SJCRH30 (cell line): ENCODE data around the gene CAMSAP3. TPM values are rescaled to one million over a fixed set of nuclear protein-coding genes. Genes with fewer than 3 reads are reported as not detected.

ENCODE experiments used
- DNase-seq, 2 experiments: peaks; one replicate each; pipeline ENCODE4 v3.0.0-alpha.2; 2015 to 2020
- H3K27ac ChIP-seq: fragments of 250-450 bp; sonication (Bioruptor Pico); 2 replicates; pipeline ENCODE4 v1.5.1; 2020; ENCODE audit warnings: mild to moderate bottlenecking, moderate library complexity
- H3K27me3 ChIP-seq: fragments of 250-450 bp; sonication (Bioruptor Pico); 2 replicates; pipeline ENCODE4 v1.5.1; 2020; ENCODE audit warnings: mild to moderate bottlenecking, moderate library complexity
- H3K36me3 ChIP-seq: fragments of 250-450 bp; sonication (Bioruptor Pico); 2 replicates; pipeline ENCODE4 v1.5.1; 2020; ENCODE audit warnings: mild to moderate bottlenecking, moderate library complexity
- H3K4me1 ChIP-seq: fragments of 250-450 bp; sonication (Bioruptor Pico); 2 replicates; pipeline ENCODE4 v1.5.1; 2020; ENCODE audit warnings: mild to moderate bottlenecking, moderate library complexity
- H3K4me3 ChIP-seq: fragments of 250-450 bp; sonication (Bioruptor Pico); 2 replicates; pipeline ENCODE4 v1.5.1; 2020; ENCODE audit warnings: mild to moderate bottlenecking, moderate library complexity
- H3K9me3 ChIP-seq: fragments of 250-450 bp; sonication (Bioruptor Pico); replicated peaks from 2 replicates; pipeline ENCODE4 v1.5.1; 2020; ENCODE audit warnings: mild to moderate bottlenecking, moderate library complexity
- total RNA-seq: library from RNA; depleted of rRNA; stranded (reverse); fragments of >200 nt; shearing (Covaris generic); gene quantifications from 2 replicates; pipeline ENCODE4 v1.2.3, GENCODE V29; 2014

Gene CAMSAP3
- total RNA-seq, 1 experiment from 2014 or later: 0.04 TPM

DNA sequence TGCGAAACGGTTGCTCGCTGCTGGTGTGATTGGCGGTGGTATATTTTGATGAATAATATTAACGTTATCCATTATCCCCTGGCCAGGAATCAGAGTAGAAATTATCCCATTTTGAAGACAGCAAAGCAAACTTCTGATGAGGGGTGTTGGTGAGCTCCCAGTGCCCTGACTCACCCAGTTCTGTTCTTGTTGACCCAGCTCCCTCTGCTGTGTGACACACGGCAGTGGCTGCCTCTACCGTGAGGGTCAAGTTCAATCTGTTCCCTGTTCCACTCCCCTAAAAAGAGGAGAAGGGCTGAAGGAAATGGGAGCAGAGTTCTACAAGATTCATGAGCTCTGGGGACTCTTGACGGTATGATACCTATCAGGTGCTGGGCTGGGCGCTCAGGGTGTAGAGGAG lies 2.0 kb downstream of the CAMSAP3 start:
- DNase-seq: no peak
- Histone ChIP-seq H3K27ac (no peak overlapping the region), H3K4me1 (no peaks in the 10 kb centered on the region), H3K36me3 (no peaks in the 10 kb centered on the region), H3K27me3 (0 out of 2 replicates have a peak, but pooled peaks cover 5% of the 10 kb centered on the region), H3K4me3 (no peak overlapping the region), H3K9me3 (no peaks in the 10 kb centered on the region)

DNA sequence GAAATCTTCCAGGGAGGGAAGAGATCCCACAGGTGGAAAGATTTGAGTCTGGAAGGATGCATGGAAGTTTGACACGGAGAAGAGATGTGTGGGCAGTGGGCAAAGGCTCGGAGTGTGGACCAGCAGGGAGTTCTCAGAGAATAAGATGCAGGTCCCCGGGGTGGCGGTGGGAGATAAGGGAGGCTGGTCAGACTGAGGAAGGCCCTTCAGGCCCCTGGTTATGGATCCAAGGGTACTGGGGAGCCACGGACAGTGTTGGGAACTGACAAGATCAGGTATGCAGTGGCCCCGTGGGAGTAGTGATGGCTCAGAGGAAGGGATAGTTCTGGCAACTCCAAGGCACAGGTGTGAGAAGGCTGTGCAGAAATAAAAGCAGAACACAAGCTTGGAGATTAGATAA lies 2.5 kb downstream of the CAMSAP3 start:
- no peak overlapping the region for H3K4me3 ChIP-seq
- no peaks in the 10 kb centered on the region for H3K36me3 ChIP-seq
- DNase-seq: no peak
- H3K9me3 ChIP-seq: no peaks in the 10 kb centered on the region
- H3K4me1 ChIP-seq: no peaks in the 10 kb centered on the region
- 0 out of 2 replicates have a peak, but pooled peaks cover 5% of the 10 kb centered on the region for H3K27me3 ChIP-seq
- H3K27ac ChIP-seq: no peak overlapping the region

DNA sequence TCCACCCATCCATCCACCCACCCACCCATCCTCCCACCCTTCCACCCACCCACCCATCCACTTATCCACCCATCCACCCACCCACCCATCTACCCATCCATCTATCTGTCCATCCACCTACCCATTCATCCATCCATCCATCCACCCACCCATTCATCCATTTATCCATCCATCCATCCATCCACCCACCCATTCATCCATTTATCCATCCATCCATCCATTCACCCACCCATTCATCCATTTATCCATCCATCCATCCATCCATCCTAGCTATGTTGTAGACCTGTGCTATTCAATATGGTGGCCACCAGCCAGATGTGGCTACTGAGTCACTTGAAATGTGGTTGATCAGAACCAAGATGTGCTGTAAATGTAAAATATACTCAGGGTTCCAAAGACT lies 5.1 kb downstream of the CAMSAP3 start:
- no peak for DNase-seq

DNA sequence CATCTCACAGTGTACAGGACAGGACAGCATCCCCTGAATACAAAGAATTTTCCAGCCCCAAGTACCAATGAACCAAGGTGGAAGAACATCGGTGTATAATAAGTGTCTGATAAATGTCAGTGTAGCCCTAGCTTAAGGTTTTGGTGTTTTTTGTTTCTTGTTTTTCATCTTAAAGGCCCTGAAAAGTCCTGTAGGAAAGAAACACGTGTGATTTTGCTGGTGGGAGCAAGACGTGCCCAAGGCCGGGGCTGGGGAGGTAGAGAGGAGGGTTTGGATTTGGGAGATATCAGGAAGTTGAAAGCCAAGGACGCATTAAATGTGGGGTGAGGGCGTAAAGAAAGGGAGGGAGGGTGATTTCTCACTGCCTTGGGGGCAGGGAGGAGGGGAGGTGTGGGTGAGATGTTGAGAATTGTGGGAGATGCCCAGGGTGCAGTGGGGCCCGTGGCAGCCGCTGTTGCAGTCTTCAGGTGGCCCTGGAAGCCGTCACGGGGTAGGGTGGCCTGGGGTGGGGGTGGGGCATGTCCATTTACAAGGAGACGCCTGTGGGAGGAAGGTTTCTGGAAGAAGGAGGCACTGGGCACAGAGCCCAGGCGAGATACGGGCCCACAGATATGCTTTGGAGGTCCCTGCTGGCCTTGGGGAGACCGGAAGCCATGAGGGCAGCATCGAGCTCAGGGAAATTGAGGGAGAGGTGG lies 6.7 kb downstream of the CAMSAP3 start:
- Histone ChIP-seq H3K27me3 (no peaks in the 10 kb centered on the region), H3K27ac (no peak overlapping the region), H3K36me3 (no peaks in the 10 kb centered on the region), H3K4me1 (no peaks in the 10 kb centered on the region), H3K9me3 (no peaks in the 10 kb centered on the region), H3K4me3 (no peak overlapping the region)
- DNase-seq: no peak

More for the DNA sequence above, 5.1 kb downstream of the CAMSAP3 start:
- no peaks in the 10 kb centered on the region for H3K4me1 ChIP-seq
- H3K9me3 ChIP-seq: no peaks in the 10 kb centered on the region
- no peak overlapping the region for H3K27ac ChIP-seq
- H3K27me3 ChIP-seq: no peaks in the 10 kb centered on the region
- no peaks in the 10 kb centered on the region for H3K36me3 ChIP-seq
- H3K4me3 ChIP-seq: no peak overlapping the region

DNA sequence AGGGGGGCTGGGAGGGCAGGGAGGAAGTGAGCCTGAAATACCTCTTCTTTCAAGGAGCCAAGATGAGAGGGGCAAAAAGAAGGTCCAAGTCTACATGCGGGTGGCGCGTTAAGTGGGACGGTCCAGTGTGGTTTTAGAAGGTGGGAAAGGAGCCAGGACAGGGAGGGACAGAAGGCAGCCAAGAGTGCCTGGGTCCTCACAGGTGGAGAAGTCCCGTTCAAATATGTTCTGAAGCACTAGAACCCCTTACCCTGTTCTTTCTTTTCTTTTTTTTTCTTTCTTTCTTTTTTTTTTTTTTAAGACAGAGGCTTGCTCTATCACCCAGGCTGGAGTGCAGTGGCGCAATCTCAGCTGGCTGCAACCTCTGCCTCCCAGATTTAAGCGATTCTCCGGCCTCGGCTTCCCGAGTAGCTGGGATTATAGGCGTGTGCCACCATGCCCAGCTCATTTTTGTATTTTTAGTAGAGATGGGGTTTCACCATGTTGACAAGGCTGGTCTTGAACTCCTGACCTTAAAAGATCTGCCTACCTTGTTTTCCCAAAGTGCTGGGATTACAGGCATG lies 7.4 kb downstream of the CAMSAP3 start:
- Histone ChIP-seq H3K36me3 (no peaks in the 10 kb centered on the region), H3K4me1 (no peaks in the 10 kb centered on the region), H3K9me3 (no peaks in the 10 kb centered on the region), H3K27ac (no peak overlapping the region), H3K27me3 (no peaks in the 10 kb centered on the region), H3K4me3 (no peak overlapping the region)
- DNase-seq: no peak

DNA sequence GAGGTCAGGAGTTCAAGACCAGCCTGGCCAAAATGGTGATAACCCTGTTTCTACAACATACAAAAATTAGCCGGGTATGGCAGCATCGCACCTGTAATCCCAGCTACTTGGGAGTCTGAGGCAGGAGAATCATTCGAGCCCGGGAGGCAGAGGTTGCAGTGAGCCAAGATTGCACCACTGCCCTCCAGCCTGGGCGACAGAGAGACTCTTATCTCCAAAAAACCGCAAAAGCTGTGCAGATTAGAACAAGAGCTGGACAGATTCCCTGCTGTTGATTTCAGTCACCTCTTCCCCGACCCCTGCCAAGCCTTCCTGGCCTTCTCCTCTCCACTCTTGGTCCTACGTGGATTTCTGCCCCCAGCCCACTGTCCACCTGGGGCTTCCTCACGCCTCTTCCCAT lies 8.3 kb downstream of the CAMSAP3 start:
- Histone ChIP-seq H3K9me3 (no peaks in the 10 kb centered on the region), H3K4me1 (no peaks in the 10 kb centered on the region), H3K27me3 (no peaks in the 10 kb centered on the region), H3K36me3 (no peaks in the 10 kb centered on the region), H3K27ac (no peak overlapping the region), H3K4me3 (no peak overlapping the region)
- DNase-seq: no peak

DNA sequence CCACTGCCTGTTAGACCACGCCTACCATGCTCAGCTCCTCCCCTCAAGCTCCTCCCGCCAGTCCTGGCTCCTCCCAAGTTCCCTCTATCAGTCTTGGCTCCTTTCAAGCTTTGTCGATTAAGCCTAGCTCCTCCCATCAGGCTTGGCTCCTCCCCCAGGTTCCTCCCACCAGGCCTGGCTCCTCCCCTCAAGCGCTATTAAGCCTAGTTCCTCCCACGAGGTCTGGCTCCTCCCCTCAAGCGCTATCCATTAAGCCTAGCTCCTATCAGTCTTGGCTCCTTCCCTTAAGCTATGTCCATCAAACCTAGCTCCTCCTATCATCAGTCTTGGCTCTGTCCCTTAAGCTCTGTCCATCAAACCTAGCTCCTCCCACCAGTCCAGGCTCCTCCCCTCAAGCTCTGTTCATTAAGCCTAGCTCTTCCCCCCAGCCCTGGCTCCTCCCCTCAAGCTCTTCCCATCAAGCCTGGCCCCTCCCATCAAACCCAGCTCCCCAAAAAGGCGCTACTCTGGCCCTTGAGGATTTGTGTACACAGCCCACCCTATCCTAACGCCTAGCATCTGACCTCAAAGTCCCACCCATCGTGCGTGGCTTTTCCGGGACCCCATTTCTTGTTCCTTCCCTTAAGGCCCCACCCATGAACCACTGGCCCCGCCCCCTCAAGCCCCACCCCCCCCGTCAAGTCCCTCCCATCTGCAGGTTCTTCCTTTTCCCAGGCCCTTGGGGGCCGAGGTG lies 10.0 kb downstream of the CAMSAP3 start:
- H3K9me3 ChIP-seq: no peaks in the 10 kb centered on the region
- H3K27ac ChIP-seq: no peak overlapping the region
- no peaks in the 10 kb centered on the region for H3K36me3 ChIP-seq
- peak; percentile 27 to 49 for DNase-seq
- no peak overlapping the region for H3K4me3 ChIP-seq
- no peaks in the 10 kb centered on the region for H3K4me1 ChIP-seq
- H3K27me3 ChIP-seq: no peaks in the 10 kb centered on the region

DNA sequence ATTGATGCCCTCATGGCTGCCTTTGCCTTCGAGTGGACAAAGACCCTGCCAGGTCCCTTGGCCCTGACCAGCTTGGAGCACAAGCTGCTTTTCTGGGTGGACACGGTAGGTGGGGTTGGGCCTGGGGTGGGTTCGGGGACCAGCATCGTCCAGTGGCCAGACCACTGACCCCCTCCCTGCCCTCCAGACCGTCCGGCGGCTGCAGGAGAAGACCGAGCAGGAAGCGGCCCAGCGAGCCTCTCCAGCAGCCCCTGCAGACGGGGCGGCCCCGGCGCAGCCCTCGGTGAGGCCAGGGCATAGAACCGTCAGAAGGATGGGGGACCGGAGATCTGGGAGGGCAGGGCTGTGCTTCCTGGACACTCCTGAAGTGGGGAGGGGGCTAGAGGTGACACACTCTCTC lies 10.6 kb downstream of the CAMSAP3 start:
- no peaks in the 10 kb centered on the region for H3K36me3 ChIP-seq
- no peaks in the 10 kb centered on the region for H3K4me1 ChIP-seq
- H3K27me3 ChIP-seq: no peaks in the 10 kb centered on the region
- no peak overlapping the region for H3K27ac ChIP-seq
- no peak for DNase-seq
- H3K4me3 ChIP-seq: no peak overlapping the region
- no peaks in the 10 kb centered on the region for H3K9me3 ChIP-seq

DNA sequence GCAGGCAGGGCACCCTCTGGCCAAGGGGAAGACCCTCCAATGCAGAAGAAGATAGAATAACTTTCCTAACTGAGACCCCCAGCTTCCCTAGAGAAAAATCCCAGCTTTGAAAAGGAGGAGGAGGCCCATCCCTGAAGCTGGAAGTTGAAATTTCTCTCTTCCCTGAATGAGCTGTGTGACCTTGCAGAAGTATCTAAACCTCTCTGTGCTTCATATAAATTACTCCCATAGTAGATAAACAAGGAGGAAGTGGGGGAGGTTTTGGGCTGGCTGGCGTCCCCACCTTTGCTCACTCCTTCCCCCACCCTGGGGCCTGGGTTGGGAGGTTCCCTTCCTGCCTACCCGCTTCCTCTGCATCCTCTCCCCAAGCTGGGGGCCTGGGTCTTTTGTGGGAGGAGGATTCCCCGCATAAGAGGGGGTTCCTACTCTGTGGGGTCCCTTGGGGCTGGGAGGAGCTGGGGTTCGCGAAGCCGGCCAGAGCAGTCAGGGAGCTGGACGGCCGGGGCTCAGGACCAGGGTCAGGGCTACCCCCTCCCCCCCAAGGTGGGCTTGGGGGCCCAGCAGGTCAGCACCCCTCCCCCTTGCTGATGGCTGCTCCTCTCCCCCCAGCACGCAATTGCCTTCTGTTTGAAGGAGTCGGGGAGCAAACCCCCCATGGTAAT lies 11.7 kb downstream of the CAMSAP3 start:
- Histone ChIP-seq H3K4me3 (no peak overlapping the region), H3K9me3 (no peaks in the 10 kb centered on the region), H3K36me3 (no peaks in the 10 kb centered on the region), H3K27ac (no peak overlapping the region), H3K4me1 (no peaks in the 10 kb centered on the region), H3K27me3 (no peaks in the 10 kb centered on the region)
- no peak for DNase-seq

DNA sequence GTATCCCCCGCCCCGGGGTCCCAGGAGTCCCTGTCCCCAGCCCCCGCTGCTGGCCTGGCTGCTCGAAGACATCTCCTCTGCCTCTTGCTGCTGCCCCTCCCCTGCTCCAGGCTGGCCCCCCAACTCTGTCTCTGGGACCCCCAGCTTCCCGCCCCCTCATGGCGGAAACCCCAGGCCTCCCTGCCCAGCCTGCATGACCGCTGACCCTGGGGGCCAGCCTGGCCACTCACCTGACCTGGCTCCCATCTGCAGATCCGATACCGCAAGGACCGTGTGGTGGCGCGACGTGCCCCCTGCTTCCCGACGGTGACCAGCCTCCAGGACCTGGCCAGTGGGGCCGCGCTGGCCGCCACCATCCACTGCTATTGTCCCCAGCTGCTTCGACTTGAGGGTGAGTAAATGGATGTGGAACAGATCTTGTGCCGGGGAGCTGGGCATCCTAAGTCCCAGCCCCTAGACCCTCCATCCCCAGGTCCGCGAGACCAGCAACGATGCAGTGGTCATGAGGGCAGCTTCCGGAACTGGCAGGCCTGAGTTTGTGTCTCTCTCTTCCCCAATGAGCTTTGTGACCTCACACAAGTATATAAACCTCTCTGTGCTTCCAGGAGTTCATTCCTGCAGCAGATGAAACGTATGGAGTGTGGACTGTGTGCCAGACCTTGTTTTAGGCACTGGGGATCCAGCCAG lies 12.4 kb downstream of the CAMSAP3 start:
- DNase-seq: no peak
- Histone ChIP-seq H3K9me3 (no peaks in the 10 kb centered on the region), H3K4me1 (no peaks in the 10 kb centered on the region)

GRCh38 chr19:7610491-7611240 lies 15.0 kb downstream of the CAMSAP3 start:
- Histone ChIP-seq H3K4me3 (no peak overlapping the region), H3K9me3 (no peaks in the 10 kb centered on the region), H3K36me3 (no peaks in the 10 kb centered on the region), H3K27ac (no peak overlapping the region), H3K4me1 (no peaks in the 10 kb centered on the region), H3K27me3 (no peaks in the 10 kb centered on the region)
- no peak for DNase-seq

More for the DNA sequence above, 12.4 kb downstream of the CAMSAP3 start:
- H3K4me3 ChIP-seq: no peak overlapping the region
- H3K27me3 ChIP-seq: no peaks in the 10 kb centered on the region
- no peak overlapping the region for H3K27ac ChIP-seq
- no peaks in the 10 kb centered on the region for H3K36me3 ChIP-seq

- Histone ChIP-seq H3K4me3 (no peak overlapping the region), H3K27ac (no peak overlapping the region), H3K36me3 (no peaks in the 10 kb centered on the region), H3K4me1 (no peaks in the 10 kb centered on the region), H3K9me3 (no peaks in the 10 kb centered on the region), H3K27me3 (no peaks in the 10 kb centered on the region)
- no peak for DNase-seq
Observed at GRCh38 chr19:7611541-7612279, 16.0 kb downstream of the CAMSAP3 start.
